HFFc6 (cell line): Measurements from ENCODE around the gene NPIPB6. TPM values are rescaled to one million over a fixed set of nuclear protein-coding genes. Genes with fewer than 3 reads are reported as not detected.

Source experiments
- DNase-seq: peaks from one replicate; pipeline ENCODE4 v3.0.0-alpha.2; 2018
- H3K27ac Mint-ChIP-seq: 2 replicates; pipeline ENCODE4 v1.8.0; 2020; ENCODE audit warnings: mild to moderate bottlenecking, mixed read lengths
- H3K27me3 Mint-ChIP-seq: 2 replicates; pipeline ENCODE4 v1.8.0; 2021; ENCODE audit warnings: mild to moderate bottlenecking, moderate library complexity, mixed read lengths; ENCODE audit not compliant: insufficient read depth
- H3K36me3 Mint-ChIP-seq: 2 replicates; pipeline ENCODE4 v1.8.0; 2021; ENCODE audit warnings: low read depth, mixed read lengths
- H3K4me1 Mint-ChIP-seq: 2 replicates; pipeline ENCODE4 v1.8.0; 2020; ENCODE audit warnings: low read depth, mixed read lengths
- H3K4me3 Mint-ChIP-seq: 2 replicates; pipeline ENCODE4 v1.8.0; 2020; ENCODE audit warnings: mild to moderate bottlenecking, moderate library complexity, mixed read lengths
- H3K9me3 Mint-ChIP-seq: 2 replicates; pipeline ENCODE4 v1.8.0; 2020; ENCODE audit warnings: mild to moderate bottlenecking, mixed read lengths
- CTCF ChIP-seq: fragments of 200-600 bp; sonication (generic); IDR thresholded peaks from 2 replicates; pipeline ENCODE4 v1.5.0; 2021; ENCODE audit warnings: antibody characterized with exemption, mild to moderate bottlenecking
- microRNA-seq: library from miRNA; unstranded; fragments of <30 nt; microRNA quantifications from one replicate; pipeline ENCODE4, GENCODE V29; 2019
- total RNA-seq, 6 experiments: library from RNA; stranded (reverse); fragmentation: NEBNext Ultra II Directional; extraction: Animal tissue kit (Norgen Biotek cat#: 25700); gene quantifications; 2 replicates in 1 of 6; 3 replicates in 5 of 6; pipeline ENCODE4 v1.2.3, GENCODE V29; 2021

The NPIPB6 gene
- total RNA-seq, 6 experiments from 2014 or later, result 0.20 to 1.0 (median 0.27) TPM; not detected in 1

- no peak overlapping the region for H3K27ac Mint-ChIP-seq
- H3K27me3 Mint-ChIP-seq, result peaks cover 42% of the 10 kb centered on the region
- H3K36me3 Mint-ChIP-seq, result no peaks in the 10 kb centered on the region
- H3K4me3 Mint-ChIP-seq, result no peak overlapping the region
- no peak for DNase-seq
- no peak for TF ChIP-seq CTCF
- H3K4me1 Mint-ChIP-seq, result peaks cover 5% of the 10 kb centered on the region; the same call in 1 of the 2 replicates
- H3K9me3 Mint-ChIP-seq, result no peaks in the 10 kb centered on the region
Measured at GRCh38 chr16:28295276-28295675, 68.0 kb downstream of the NPIPB6 start.

GRCh38 chr16:28294201-28294600 is 69.1 kb downstream of the NPIPB6 start:
- H3K4me1 Mint-ChIP-seq, result peaks cover 5% of the 10 kb centered on the region; the same call in 1 of the 2 replicates

GRCh38 chr16:28293601-28293960 is 69.7 kb downstream of the NPIPB6 start:
- H3K4me1 Mint-ChIP-seq, result peaks cover 5% of the 10 kb centered on the region; the same call in 1 of the 2 replicates
- no peak overlapping the region for H3K4me3 Mint-ChIP-seq
- TF ChIP-seq CTCF, result no peak
- no peaks in the 10 kb centered on the region for H3K36me3 Mint-ChIP-seq
- no peaks in the 10 kb centered on the region for H3K9me3 Mint-ChIP-seq
- no peak for DNase-seq
- H3K27me3 Mint-ChIP-seq, result peaks cover 57% of the 10 kb centered on the region
- no peak overlapping the region for H3K27ac Mint-ChIP-seq

More at GRCh38 chr16:28294201-28294600, 69.1 kb downstream of the NPIPB6 start:
- Mint-ChIP-seq H3K27ac (no peak overlapping the region), H3K9me3 (no peaks in the 10 kb centered on the region), H3K27me3 (peaks cover 50% of the 10 kb centered on the region), H3K4me3 (no peak overlapping the region), H3K36me3 (no peaks in the 10 kb centered on the region)
- no peak for DNase-seq
- no peak for TF ChIP-seq CTCF

GRCh38 chr16:28292731-28293600 is 70.3 kb downstream of the NPIPB6 start:
- Mint-ChIP-seq H3K27me3 (peaks cover 58% of the 10 kb centered on the region), H3K27ac (no peak overlapping the region)

More at GRCh38 chr16:28292731-28293600, 70.3 kb downstream of the NPIPB6 start:
- Mint-ChIP-seq H3K4me1 (peaks cover 5% of the 10 kb centered on the region; the same call in 1 of the 2 replicates), H3K4me3 (peak overlapping the region; percentile 69), H3K36me3 (no peaks in the 10 kb centered on the region), H3K9me3 (no peaks in the 10 kb centered on the region)
- TF ChIP-seq CTCF, result no peak
- no peak for DNase-seq

Small RNA genes lying within 50 kb of the gene (microRNA-seq; reads per million reads assigned to microRNA genes)
- gene MIR6862-1, result not detected

Other genes starting within 250 kb of the NPIPB6 start
- 100 to 1,000 TPM; 161 to 200 (median 173) TPM for gene XPO6, start 151.5 kb downstream of the NPIPB6 start, total RNA-seq
- not detected for gene SBK1, start 71.0 kb downstream of the NPIPB6 start, total RNA-seq
- gene EIF3CL, start 40.3 kb upstream of the NPIPB6 start, total RNA-seq, result 10 to 100 TPM in 5 of 6 experiments, 1 to 10 TPM in 1; 6.7 to 69.3 (median 45.5) TPM
- gene NPIPB7, start 108.8 kb upstream of the NPIPB6 start, total RNA-seq, result not detected
- gene CLN3, start 128.6 kb upstream of the NPIPB6 start, total RNA-seq, result 10 to 100 TPM; 17.7 to 29.3 (median 22.1) TPM
- not detected for gene APOBR, start 131.1 kb upstream of the NPIPB6 start, total RNA-seq
- not detected for gene IL27, start 143.3 kb upstream of the NPIPB6 start, total RNA-seq
- 10 to 100 TPM; 31.9 to 60.3 (median 43.7) TPM for gene NUPR1, start 175.5 kb upstream of the NPIPB6 start, total RNA-seq
- gene SGF29, start 190.4 kb upstream of the NPIPB6 start, total RNA-seq, result 10 to 100 TPM in 4 of 6 experiments, 1 to 10 TPM in 2; 7.6 to 11.6 (median 10.5) TPM
- not detected for gene SULT1A2, start 233.5 kb upstream of the NPIPB6 start, total RNA-seq
- gene SULT1A1, start 246.5 kb upstream of the NPIPB6 start, total RNA-seq, result under 1 TPM in 3 of 6 experiments, not detected in 3; 0.17 to 0.30 (median 0.18) TPM